Measurements from ENCODE around the gene ZBTB26. TPM values are rescaled to one million over a fixed set of nuclear protein-coding genes. Genes with fewer than 3 reads are reported as not detected.

The ZBTB26 gene
- total RNA-seq, 1 experiment from 2014 or later: 7.8 TPM

- TF ChIP-seq RELA (CRISPR knock-in tag; IDR thresholded peaks at IDR 0.05; ENCODE audit: borderline replicate concordance) (0 out of 2 replicates have a peak, but pooled peaks have one; percentile 17), TCF7 (CRISPR knock-in tag; IDR thresholded peaks at IDR 0.05; ENCODE audit: low read depth) (no peak), USF2 (CRISPR knock-in tag; IDR thresholded peaks at IDR 0.05) (peak; percentile 81)
Observed at GRCh38 chr9:122931226-122932121, at the start of gene ZBTB26 (continued).

GRCh38 chr9:122978601-122979000 lies 47.3 kb upstream of the ZBTB26 start:
- no peak for TF ChIP-seq TCF7 (CRISPR knock-in tag; IDR thresholded peaks at IDR 0.05; ENCODE audit: low read depth)
- TF ChIP-seq MYBL2 (CRISPR knock-in tag; IDR thresholded peaks at IDR 0.05): no peak
- no peak for TF ChIP-seq ZNF532 (CRISPR knock-in tag; IDR thresholded peaks at IDR 0.05; ENCODE audit: borderline replicate concordance)
- TF ChIP-seq SOX15 (CRISPR knock-in tag; IDR thresholded peaks at IDR 0.05): no peak
- no peak for TF ChIP-seq HMGXB4 (CRISPR knock-in tag; IDR thresholded peaks at IDR 0.05)
- TF ChIP-seq FOXK1 (CRISPR knock-in tag; IDR thresholded peaks at IDR 0.05): no peak
- TF ChIP-seq ARID4B (CRISPR knock-in tag; IDR thresholded peaks at IDR 0.05; ENCODE audit: borderline replicate concordance): no peak
- no peak for TF ChIP-seq ZNF423 (CRISPR knock-in tag; IDR thresholded peaks at IDR 0.05)
- no peak for TF ChIP-seq IRF2 (CRISPR knock-in tag; IDR thresholded peaks at IDR 0.05; ENCODE audit: borderline replicate concordance, low read depth)
- no peak for TF ChIP-seq SMAD3 (CRISPR knock-in tag; IDR thresholded peaks at IDR 0.05; ENCODE audit: borderline replicate concordance)
- TF ChIP-seq ATF2 (CRISPR knock-in tag; IDR thresholded peaks at IDR 0.05; ENCODE audit: borderline replicate concordance, low read depth): no peak
- TF ChIP-seq TEAD4 (CRISPR knock-in tag; IDR thresholded peaks at IDR 0.05): no peak
- TF ChIP-seq CDX4 (CRISPR knock-in tag; IDR thresholded peaks at IDR 0.05; ENCODE audit: borderline replicate concordance): no peak
- TF ChIP-seq ATF1 (CRISPR knock-in tag; IDR thresholded peaks at IDR 0.05): no peak
- no peak for TF ChIP-seq E2F5 (CRISPR knock-in tag; IDR thresholded peaks at IDR 0.05)
- ChIA-PET POLR2A (no interaction called here), CTCF (no interaction called here)
- DNase-seq (ENCODE audit: low spot score): no peak
- ATAC-seq: no peak
- no peaks in the 10 kb centered on the region for H3K27me3 Mint-ChIP-seq (ENCODE audit: low read depth)
- H3K27ac Mint-ChIP-seq: no peak overlapping the region
- no peak overlapping the region for H3K4me3 Mint-ChIP-seq
- no peaks in the 10 kb centered on the region for H3K4me1 Mint-ChIP-seq
- peaks cover under 1% of the 10 kb centered on the region; the same call in 1 of the 2 replicates for H3K36me3 Mint-ChIP-seq
- H3K9me3 Mint-ChIP-seq: no peaks in the 10 kb centered on the region

Measured in WTC11 (cell line).